ENCODE results near the gene ANKH.

The ANKH gene

DNA sequence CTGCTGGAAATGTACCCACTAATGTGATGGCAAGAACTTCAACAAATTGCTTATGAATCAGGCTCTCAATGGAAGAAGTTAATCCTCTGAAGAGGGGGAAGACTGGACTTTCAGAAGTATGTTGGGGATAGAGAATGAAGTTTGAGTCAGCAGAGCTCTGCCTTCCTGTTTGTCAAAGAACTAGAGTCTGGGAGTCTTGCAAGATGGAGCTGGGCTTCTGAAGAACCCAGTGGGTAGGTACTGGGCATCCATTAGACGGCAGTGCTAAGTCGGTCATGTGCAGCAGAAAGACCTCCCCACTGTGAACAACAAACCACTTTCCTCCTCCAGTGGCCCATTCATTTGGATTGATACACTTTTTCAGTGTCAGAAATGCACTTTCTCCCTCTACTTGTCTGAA is 172.4 kb downstream of the ANKH start:
- no peak for DNase-seq (ENCODE audit: extremely low read depth in 1 of 2, low read depth in 1 of 2)

GRCh38 chr5:14698495-14698894 is 173.1 kb downstream of the ANKH start:
- DNase-seq (ENCODE audit: extremely low read depth in 1 of 2, low read depth in 1 of 2): no peak

DNA sequence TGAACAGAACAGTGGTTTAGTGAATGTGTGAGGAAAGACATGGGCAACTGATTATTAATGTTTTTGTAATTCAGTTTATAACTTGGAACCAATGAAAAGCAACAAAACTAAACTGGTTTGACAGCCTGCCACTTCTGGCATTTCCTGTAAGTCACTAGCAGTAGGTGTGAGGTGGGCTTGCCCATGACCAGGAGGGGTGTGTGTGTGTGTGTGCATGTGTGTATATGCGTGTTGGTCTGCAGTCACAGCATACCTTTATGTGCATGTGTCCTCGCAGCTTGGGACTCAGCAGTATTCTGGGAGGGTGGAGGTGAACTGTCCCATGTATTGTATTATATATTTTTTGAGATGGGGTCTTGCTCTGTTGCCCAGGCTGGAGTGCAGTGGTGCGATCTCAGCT is 174.7 kb downstream of the ANKH start:
- no peak for DNase-seq (ENCODE audit: extremely low read depth in 1 of 2, low read depth in 1 of 2)

GRCh38 chr5:14696057-14696456 is 175.5 kb downstream of the ANKH start:
- no peak for DNase-seq (ENCODE audit: extremely low read depth in 1 of 2, low read depth in 1 of 2)

- no peak for DNase-seq (ENCODE audit: extremely low read depth in 1 of 2, low read depth in 1 of 2)
Observed at GRCh38 chr5:14695152-14695551, 176.4 kb downstream of the ANKH start.

- DNase-seq (ENCODE audit: extremely low read depth in 1 of 2, low read depth in 1 of 2): no peak
Observed at GRCh38 chr5:14693070-14693469, 178.5 kb downstream of the ANKH start.

DNA sequence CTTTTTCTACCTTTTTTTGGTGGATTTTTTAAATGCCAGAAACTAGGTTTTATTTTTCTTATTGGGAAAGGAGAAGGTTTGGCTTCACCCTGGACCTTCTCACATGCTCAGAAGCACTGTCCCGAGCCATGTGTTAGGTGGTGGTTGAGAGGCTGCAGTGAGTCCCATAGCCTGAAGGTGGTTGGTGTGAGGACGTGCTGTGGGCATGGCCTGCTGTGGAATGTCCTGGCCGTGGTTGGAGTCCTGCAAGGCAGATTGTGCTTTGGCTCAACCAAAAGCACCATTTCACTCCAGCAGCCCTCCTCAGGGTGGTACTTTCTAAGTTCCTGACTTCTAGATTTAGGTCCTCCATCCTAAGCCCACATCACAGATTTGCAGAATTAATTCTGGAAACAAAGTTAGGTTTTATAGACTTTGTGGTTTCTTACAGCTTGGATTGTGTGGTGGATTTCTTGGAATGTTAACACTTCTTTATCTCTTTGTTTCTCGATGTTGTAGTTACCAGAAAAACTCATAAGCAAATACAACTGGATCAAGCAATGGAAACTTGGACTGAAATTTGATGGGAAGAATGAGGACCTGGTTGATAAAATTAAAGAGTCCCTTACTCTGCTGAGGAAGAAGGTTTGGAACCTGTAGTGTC is 184.4 kb downstream of the ANKH start:
- no peak for DNase-seq (ENCODE audit: extremely low read depth in 1 of 2, low read depth in 1 of 2)

DNA sequence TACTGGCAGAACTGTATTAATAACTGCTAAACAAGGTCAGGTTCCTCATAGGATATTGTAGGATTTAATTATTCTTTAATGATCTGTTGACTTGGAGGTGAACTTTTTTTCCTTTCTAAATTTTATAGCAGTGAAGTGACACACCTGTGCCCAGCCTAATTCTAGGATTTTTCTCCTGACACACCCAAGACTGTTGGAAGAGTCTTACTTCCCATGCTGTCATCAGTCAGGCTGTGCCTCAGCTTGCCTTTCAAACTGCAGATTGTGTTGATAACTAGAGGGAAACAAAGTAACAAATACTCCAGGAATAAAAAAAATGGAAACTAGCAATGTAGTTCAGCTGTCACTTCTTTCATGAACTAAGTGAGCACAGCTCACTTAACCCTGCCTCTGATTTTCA is 185.1 kb downstream of the ANKH start:
- no peak for DNase-seq (ENCODE audit: extremely low read depth in 1 of 2, low read depth in 1 of 2)

GRCh38 chr5:14685757-14686156 is 185.8 kb downstream of the ANKH start:
- DNase-seq (ENCODE audit: extremely low read depth in 1 of 2, low read depth in 1 of 2): no peak

DNA sequence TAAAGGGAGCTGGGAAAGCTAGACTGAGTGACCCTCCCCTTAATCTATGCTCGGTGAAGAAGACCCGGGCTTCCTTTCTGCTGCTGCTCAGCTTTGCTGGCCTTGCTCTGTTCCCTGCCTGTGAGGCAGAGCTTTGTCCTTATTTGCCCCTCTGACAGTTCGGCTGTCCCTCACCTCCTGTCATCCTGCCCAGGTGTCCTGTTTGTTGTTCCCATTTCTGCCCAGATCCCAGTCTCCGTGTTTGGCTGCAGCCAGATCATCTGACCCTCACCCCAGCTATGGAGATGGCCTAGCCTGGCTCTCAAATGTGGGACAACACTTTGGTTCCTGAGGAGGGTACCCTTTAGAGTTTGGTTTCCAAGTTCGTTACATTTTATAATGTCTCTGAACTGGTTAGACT is 186.8 kb downstream of the ANKH start:
- no peak for DNase-seq (ENCODE audit: extremely low read depth in 1 of 2, low read depth in 1 of 2)

DNA sequence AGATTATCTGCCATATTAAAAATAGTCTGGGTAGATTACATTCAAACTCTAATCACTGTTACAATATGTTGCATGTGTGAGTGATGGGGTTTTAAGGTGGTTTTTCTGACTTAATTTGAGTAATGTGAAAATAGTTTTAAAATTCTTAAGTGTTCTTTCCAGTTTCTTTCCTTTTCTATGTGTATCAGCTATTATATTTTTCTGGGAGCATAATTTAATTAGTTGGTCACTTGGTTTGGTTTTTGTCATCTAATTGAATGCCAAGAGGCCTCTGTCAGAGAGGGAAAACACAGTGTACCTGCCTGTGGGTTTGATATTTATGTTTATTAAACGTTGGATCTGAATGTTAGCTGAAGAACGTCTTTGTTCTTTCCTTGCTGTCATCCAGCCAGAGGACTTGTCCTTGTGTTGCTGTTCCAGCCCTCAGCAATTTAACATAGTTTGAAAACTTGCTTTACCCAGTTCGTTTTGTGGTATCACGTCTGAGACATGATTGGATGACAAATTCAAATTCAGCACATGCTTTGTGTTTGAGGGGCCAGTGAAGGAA is 187.6 kb downstream of the ANKH start:
- no peak for DNase-seq (ENCODE audit: extremely low read depth in 1 of 2, low read depth in 1 of 2)

DNA sequence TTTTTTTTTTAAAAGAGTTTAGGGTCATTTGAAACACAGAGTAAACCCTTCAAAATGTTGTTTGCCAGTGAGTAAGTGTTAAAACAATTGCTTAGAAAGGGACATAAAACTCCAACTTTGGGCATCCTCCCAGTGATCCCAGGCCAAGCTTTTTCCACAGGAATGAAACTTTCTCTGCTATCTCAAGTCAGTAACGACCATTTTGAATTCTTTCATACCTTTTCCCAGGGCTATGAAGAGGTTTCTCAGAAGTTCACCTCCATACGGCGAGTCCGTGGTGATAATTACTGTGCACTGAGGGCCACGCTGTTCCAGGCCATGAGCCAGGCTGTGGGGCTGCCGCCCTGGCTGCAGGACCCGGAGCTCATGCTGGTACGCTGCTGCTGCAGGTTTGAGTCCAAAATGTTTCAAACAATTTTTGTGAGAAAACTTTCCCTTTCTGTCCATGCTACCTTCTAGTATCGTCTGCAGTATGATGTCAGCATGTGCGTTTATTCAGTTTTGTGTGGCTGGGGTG is 190.3 kb downstream of the ANKH start:
- DNase-seq (ENCODE audit: extremely low read depth in 1 of 2, low read depth in 1 of 2): no peak

DNA sequence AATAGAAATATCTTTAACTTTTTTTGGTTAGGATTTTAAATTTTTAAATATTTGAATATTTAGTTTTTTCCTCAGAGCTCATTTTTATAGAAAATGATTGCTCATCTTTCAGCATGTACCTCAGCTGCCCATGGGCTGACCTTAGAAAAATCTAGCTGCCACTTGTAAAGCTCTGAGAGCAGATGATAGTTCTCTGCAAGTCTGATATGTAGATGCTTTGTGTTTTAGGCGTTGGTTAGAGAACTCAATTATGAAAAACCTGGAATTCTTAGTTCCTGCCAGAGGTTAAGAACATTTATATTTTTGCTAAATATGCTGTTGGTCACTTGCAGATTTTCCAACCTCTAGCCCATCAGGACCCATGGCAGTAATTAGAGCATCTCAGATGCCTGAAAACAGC is 192.0 kb downstream of the ANKH start:
- no peak for DNase-seq (ENCODE audit: extremely low read depth in 1 of 2, low read depth in 1 of 2)

DNA sequence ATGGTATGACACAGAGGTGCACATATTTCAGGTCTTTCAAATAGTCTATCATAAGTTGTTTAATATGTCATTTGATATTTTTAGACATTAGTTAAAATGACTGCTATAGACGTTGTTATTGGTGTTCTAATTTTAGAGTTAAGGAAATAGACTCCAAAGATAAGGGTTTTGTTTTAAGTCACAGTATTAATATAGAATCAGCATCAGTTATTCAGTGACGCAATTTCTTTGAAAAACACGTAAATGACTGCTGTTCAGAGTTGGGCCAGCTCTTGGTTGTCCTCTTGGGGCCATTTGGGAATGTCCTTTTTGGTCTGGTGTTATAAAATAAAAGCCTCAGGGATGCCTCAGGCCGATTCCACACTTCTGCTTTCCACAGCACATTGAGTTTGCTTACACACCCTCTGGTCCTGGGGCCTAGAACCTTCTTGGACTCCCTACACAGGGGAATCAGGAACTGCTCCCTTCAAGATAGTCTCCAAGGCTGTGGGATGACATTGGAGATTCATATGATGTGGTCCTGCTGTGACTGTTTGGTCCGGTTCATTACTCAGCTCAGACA is 192.7 kb downstream of the ANKH start:
- no peak for DNase-seq (ENCODE audit: extremely low read depth in 1 of 2, low read depth in 1 of 2)

- no peak for DNase-seq (ENCODE audit: extremely low read depth in 1 of 2, low read depth in 1 of 2)
Observed at GRCh38 chr5:14676320-14676719, 195.3 kb downstream of the ANKH start.

- no peak for DNase-seq (ENCODE audit: extremely low read depth in 1 of 2, low read depth in 1 of 2)
Observed at GRCh38 chr5:14675865-14676300, 195.7 kb downstream of the ANKH start.

DNA sequence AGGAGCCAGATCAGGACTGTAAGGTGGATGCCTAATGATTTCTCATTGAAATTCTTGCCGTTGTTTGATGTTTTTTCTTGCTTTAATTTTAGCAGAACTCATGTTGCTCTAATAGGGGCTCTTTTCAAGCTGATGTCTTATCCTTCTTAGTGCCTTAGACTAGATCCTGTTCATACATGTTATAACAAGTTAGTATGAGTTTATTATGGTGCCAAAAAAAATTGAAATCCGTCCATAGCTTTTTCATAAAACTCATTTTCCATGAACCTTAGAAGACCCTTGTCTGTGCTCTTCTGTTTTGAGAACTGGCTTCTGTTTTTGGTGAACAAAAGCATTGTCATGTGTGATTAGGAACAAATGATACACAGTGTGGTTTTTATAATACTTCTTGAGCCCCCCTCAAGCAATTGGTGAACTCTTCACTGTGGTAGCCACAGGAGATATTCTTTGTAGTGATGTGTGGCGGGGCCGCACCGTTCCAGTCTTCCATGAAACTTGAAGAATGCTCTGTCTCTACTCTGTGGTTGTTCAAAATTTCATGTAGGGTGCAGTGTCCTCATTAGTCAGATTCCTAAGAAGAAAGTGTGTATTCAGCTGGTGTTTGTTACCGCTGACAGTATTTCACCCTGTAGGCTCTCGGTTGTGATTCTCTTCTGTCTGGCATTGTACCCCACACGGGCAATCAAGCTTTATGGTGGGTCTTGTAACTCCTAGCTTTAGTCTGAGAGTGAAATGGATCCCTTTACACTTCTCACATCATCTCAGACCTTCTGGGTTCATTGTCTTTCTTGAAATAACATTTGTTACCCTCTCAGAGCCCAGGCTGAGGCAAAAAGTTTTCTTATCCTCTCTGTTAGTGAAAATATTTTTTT is 196.4 kb downstream of the ANKH start:
- DNase-seq (ENCODE audit: extremely low read depth in 1 of 2, low read depth in 1 of 2): no peak

DNA sequence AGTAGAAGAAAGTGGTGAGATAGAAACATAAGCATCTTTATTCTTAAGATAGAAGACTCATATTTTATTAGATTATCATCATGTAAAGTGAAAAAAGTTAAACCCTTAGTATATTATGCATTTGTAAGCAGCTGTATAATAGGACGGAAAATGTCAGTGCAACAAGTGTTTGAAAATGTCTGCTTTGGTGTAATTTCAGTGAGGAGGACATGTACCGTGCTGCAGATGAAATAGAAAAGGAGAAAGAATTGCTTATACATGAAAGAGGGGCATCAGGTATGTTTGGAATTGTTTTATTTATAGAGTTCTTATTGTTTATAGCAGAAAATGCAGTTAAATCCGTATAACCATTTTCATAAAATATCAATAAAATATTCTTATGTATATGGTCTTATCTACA is 198.1 kb downstream of the ANKH start:
- DNase-seq (ENCODE audit: extremely low read depth in 1 of 2, low read depth in 1 of 2): no peak

DNA sequence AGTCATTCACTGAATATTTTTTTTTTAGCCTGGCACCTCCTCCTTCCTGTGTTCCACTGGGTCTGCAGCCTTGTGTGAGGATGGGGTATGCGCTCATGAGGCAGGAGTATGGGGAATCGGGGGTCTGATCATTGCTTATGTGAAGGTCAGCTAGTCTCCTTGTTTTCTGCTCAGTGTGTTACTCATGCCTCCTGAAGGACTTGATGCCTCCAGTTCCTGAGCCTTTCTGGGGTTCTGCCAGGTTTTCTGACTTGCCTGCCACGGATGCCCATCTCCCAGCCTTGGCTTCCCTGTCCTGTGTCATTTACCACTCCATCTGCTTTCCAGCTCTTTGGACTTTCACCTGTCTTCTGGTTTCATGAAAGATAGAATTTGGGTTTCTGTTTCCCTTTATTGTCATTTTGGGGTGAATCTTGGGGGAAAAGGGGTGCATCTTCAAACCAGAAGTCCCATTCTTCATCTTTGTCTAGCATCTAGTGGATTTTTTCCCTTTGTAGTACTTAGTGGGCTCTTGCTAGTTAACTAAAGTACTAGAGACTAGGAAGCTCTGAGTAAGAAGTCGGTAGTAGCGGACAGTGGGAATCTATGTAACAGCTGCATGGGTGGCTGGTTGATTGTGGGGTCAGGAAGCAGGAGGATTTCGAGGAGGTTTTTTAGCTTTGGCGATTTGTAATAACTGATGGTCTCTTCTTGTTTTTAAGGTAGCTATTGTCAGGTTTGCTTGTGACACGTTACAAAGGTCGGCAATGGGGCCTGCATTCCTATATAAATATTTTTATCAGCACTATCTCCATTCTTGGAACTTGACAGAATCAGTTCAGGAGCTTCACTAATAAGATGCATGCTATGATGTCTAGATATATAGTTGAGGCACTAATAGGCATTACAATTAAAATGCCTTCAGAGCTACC is 198.8 kb downstream of the ANKH start:
- DNase-seq (ENCODE audit: extremely low read depth in 1 of 2, low read depth in 1 of 2): no peak

GRCh38 chr5:14672082-14672481 is 199.5 kb downstream of the ANKH start:
- no peak for DNase-seq (ENCODE audit: extremely low read depth in 1 of 2, low read depth in 1 of 2)

GRCh38 chr5:14671414-14671813 is 200.2 kb downstream of the ANKH start:
- DNase-seq (ENCODE audit: extremely low read depth in 1 of 2, low read depth in 1 of 2): no peak
